Activated naive CD8-positive, alpha-beta T cell treated with anti-CD3 and anti-CD28 coated beads, Interleukin-2, amount 50 U/mL, for 16 hours (primary cell): ENCODE results near the gene EGFR.

ENCODE experiments used
- DNase-seq: peaks from one replicate; pipeline ENCODE4 v3.0.0-alpha.2; 2020; ENCODE audit warnings: low read depth, low spot score

EGFR gene

GRCh38 chr7:55189146-55189766 is 170.4 kb downstream of the EGFR start:
- no peak for DNase-seq

- DNase-seq: no peak
Observed at GRCh38 chr7:55189878-55190436, 171.1 kb downstream of the EGFR start.

- no peak for DNase-seq
Observed at GRCh38 chr7:55190511-55191160, 171.8 kb downstream of the EGFR start.

- DNase-seq: no peak
Observed at GRCh38 chr7:55191161-55191925, 172.5 kb downstream of the EGFR start.

GRCh38 chr7:55191926-55192692 is 173.3 kb downstream of the EGFR start:
- DNase-seq: no peak

- DNase-seq: no peak
Observed at GRCh38 chr7:55192723-55193122, 173.9 kb downstream of the EGFR start.

- no peak for DNase-seq
Observed at GRCh38 chr7:55193245-55193644, 174.4 kb downstream of the EGFR start.

GRCh38 chr7:55194522-55194921 is 175.7 kb downstream of the EGFR start:
- no peak for DNase-seq

GRCh38 chr7:55198634-55199392 is 180.0 kb downstream of the EGFR start:
- DNase-seq: no peak

- no peak for DNase-seq
Observed at GRCh38 chr7:55199418-55199817, 180.6 kb downstream of the EGFR start.

- DNase-seq: no peak
Observed at GRCh38 chr7:55200441-55200840, 181.6 kb downstream of the EGFR start.

GRCh38 chr7:55202150-55202913 is 183.5 kb downstream of the EGFR start:
- DNase-seq: no peak

GRCh38 chr7:55203300-55203699 is 184.5 kb downstream of the EGFR start:
- DNase-seq: no peak

GRCh38 chr7:55205124-55205955 is 186.5 kb downstream of the EGFR start:
- no peak for DNase-seq

- no peak for DNase-seq
Observed at GRCh38 chr7:55206235-55207029, 187.6 kb downstream of the EGFR start.

GRCh38 chr7:55207436-55208125 is 188.8 kb downstream of the EGFR start:
- DNase-seq: no peak

GRCh38 chr7:55209366-55209765 is 190.5 kb downstream of the EGFR start:
- no peak for DNase-seq

- DNase-seq: no peak
Observed at GRCh38 chr7:55210176-55210575, 191.4 kb downstream of the EGFR start.
